KOPT-K1 (cell line): ENCODE results near the gene ALPG.
"Not testable (repeated sequence)": the region's sequence is repeated elsewhere in the genome, so short reads cannot be mapped to it uniquely, and the experiment has no call there.

Experiments
- H3K27ac ChIP-seq: fragments of 200-600 bp; sonication (generic); 2 replicates; pipeline ENCODE4 v1.5.1; 2016; ENCODE audit warnings: antibody characterized with exemption, mild to moderate bottlenecking, low read depth, low read length; ENCODE audit not compliant: poor library complexity, severe bottlenecking
- H3K36me3 ChIP-seq: fragments of 200-600 bp; sonication (generic); 2 replicates; pipeline ENCODE4 v1.5.1; 2017; ENCODE audit warnings: antibody characterized with exemption, mild to moderate bottlenecking, low read length, moderate library complexity; ENCODE audit not compliant: insufficient read depth
- H3K9me3 ChIP-seq: fragments of 200-600 bp; sonication (generic); 2 replicates; pipeline ENCODE4 v1.5.1; 2017; ENCODE audit warnings: antibody characterized with exemption, low read length, mild to moderate bottlenecking; ENCODE audit not compliant: insufficient read depth, poor library complexity, severe bottlenecking

Gene ALPG

DNA sequence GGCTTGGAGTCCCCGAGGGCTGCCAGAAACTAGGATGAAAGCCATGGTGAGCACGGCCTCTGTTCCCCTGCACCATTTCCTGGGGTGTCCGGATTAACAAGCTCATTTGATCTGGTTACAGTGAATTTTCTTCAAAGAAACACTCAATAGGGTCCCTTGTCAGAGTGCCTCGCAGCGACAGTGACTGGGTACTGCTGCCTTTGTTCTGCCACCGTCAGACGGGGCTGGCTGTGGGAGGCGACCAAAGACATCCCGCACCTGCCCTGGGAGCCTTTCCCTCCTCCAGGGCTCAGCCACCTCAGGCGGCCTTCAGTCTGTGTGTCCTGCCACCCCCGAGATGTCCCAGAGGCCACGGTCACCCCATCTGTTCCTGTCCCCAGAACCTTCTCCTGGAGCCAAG is 36.6 kb upstream of the ALPG start:
- H3K9me3 ChIP-seq, H3K27ac ChIP-seq, H3K36me3 ChIP-seq: not testable (repeated sequence)

DNA sequence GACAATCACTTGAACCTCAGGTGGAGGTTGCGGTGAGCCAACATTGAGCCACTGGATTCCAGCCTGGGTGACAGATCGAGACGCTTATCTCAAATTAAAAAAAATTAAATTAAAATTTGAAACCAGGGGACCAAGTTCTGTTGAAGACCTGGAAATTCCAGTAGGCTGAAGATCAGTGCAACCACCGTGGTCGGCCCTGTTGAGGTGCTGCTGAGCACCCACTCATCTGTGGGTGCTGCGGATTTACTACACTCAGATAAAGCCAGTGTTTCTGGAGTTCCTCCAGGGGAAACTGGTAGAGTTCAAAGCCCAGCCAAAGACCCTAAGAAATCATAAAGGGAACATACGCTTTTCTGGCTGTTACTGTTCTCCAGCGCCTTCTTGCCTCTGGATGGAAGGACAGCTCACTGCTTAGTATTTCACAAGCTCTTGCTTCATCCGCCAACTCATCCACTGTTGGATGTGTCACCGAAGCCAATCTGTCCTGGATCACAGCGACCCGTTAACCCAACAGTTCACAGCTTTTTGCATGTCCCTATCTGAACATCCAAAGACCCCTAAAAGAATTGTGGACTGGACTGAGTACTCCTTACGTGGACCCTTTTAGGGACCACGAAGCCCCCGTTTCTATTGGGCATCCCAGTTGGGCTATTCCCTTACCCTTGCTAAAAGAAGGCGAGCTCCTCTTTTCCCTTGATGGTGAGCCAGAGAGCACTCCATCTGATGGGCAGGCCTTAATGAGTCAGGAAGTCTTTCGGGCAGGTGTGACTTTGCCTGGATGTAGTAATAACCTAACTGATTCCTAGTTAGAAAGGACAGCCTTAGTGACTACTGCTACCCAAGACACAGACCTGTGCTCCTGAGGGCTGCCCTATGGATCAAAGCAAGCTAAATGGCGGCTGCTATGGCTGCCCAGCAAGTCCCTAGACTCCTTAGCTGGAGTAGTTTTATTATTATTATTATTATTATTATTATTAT is 34.1 kb upstream of the ALPG start:
- Histone ChIP-seq H3K27ac (no peak overlapping the region), H3K9me3 (no peaks in the 10 kb centered on the region), H3K36me3 (no peaks in the 10 kb centered on the region)

DNA sequence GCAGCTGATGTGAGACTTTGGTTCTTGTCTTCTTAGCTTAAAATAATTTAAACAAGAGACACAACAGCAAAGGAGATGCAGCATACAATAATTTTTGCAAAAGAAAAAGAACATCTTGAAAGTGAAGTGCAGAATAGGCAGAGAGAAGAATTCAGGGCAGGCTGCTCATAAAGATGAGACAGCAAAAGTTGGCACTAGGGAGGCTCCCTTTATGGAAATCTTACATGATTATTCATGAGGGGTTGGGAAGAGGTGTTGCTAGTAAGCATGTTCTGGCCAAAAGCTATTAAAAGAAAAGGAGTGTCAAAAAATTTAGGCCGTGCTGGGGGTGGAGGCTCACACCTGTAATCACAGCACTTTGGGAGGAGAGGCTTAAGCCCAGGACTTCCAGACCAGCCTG is 32.3 kb upstream of the ALPG start:
- H3K9me3 ChIP-seq, result no peaks in the 10 kb centered on the region
- H3K36me3 ChIP-seq, result no peaks in the 10 kb centered on the region
- no peak overlapping the region for H3K27ac ChIP-seq

GRCh38 chr2:232375164-232375563 is 31.5 kb upstream of the ALPG start:
- no peaks in the 10 kb centered on the region for H3K9me3 ChIP-seq
- no peak overlapping the region for H3K27ac ChIP-seq
- H3K36me3 ChIP-seq, result no peaks in the 10 kb centered on the region

GRCh38 chr2:232376260-232376659 is 30.4 kb upstream of the ALPG start:
- H3K36me3 ChIP-seq, result no peaks in the 10 kb centered on the region
- H3K9me3 ChIP-seq, result no peaks in the 10 kb centered on the region
- no peak overlapping the region for H3K27ac ChIP-seq

GRCh38 chr2:232376713-232377112 is 29.9 kb upstream of the ALPG start:
- Histone ChIP-seq H3K27ac (no peak overlapping the region), H3K9me3 (no peaks in the 10 kb centered on the region), H3K36me3 (no peaks in the 10 kb centered on the region)

- no peaks in the 10 kb centered on the region for H3K9me3 ChIP-seq
- H3K36me3 ChIP-seq, result no peaks in the 10 kb centered on the region
- H3K27ac ChIP-seq, result no peak overlapping the region
Observed at GRCh38 chr2:232377319-232377718, 29.3 kb upstream of the ALPG start.

GRCh38 chr2:232377841-232378734 is 28.6 kb upstream of the ALPG start:
- Histone ChIP-seq H3K9me3 (no peaks in the 10 kb centered on the region), H3K36me3 (no peaks in the 10 kb centered on the region), H3K27ac (no peak overlapping the region)

DNA sequence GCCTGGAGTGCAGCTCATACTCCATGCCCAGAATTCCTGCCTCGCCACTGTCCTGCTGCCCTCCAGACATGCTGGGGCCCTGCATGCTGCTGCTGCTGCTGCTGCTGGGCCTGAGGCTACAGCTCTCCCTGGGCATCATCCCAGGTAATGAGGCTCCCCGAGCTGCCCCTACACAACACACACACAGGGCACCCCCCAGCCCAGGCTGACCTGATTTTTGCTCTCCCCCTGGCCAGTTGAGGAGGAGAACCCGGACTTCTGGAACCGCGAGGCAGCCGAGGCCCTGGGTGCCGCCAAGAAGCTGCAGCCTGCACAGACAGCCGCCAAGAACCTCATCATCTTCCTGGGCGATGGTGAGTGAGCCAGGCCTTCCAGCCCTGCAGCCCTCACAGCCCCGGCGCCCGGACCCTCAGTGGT is 27.9 kb upstream of the ALPG start, which contains the start of gene ALPP:
Gene ALPP (plus strand): TSS at position 17 of the 417 bp plus-strand sequence. CDS start 52 bp downstream, at position 69.
- H3K9me3 ChIP-seq, H3K27ac ChIP-seq, H3K36me3 ChIP-seq: not testable (repeated sequence)

DNA sequence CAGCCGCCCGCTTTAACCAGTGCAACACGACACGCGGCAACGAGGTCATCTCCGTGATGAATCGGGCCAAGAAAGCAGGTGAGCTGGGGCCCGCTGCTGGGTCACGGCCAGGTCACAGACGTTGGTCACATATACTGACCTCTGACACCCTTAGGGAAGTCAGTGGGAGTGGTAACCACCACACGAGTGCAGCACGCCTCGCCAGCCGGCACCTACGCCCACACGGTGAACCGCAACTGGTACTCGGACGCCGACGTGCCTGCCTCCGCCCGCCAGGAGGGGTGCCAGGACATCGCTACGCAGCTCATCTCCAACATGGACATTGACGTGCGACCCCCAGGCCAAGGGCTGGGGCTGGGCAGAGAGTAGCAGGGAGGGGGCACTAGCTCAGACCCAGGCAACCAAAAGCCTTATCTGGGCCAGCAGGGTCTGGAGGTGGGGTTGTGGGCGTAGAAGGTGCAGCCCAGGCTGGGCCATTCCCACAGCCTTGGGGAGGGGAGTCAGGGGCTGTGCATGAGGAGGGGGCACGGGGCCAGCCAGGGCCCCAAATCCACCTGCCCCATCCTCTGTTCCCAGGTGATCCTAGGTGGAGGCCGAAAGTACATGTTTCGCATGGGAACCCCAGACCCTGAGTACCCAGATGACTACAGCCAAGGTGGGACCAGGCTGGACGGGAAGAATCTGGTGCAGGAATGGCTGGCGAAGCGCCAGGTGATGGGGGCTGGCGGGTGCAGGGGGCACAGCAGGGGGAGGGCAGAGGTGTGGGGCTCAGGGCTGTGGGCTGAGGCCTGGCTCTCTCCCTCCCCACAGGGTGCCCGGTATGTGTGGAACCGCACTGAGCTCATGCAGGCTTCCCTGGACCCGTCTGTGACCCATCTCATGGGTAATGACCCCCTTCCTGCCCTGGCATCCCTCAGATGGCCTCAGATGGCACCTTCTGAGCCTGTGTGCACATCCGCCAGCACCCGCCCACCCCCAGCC is 26.7 kb upstream of the ALPG start:
- H3K27ac ChIP-seq, H3K9me3 ChIP-seq, H3K36me3 ChIP-seq: not testable (repeated sequence)

GRCh38 chr2:232381204-232382031 is 25.2 kb upstream of the ALPG start:
- not testable (repeated sequence) for H3K9me3 ChIP-seq, H3K36me3 ChIP-seq, H3K27ac ChIP-seq

GRCh38 chr2:232382331-232383225 is 24.1 kb upstream of the ALPG start:
- H3K9me3 ChIP-seq, result no peaks in the 10 kb centered on the region
- no peak overlapping the region for H3K27ac ChIP-seq
- no peaks in the 10 kb centered on the region for H3K36me3 ChIP-seq

DNA sequence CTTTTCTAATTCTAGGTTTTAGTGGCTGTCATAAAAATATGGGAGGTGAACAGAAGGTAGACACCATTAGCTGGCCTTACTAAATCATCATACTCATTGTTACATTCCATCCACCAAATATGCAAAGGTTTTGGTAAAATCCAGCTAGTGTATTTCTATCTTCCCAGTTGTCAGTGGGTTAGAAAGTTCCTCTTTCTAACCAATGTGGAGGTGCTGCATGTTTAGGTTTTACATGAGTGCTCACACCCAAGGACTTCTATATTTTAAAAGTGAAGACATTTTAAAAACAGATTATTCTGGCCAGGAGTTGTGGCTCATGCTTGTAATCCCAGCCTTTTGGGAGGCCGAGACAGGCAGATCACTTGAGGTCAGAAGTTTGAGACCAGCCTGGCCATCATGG is 22.2 kb upstream of the ALPG start:
- H3K36me3 ChIP-seq, result no peaks in the 10 kb centered on the region
- no peak overlapping the region for H3K27ac ChIP-seq
- no peaks in the 10 kb centered on the region for H3K9me3 ChIP-seq
